Measurements from ENCODE around the gene XPNPEP1. TPM values are rescaled to one million over a fixed set of nuclear protein-coding genes. Genes with fewer than 3 reads are reported as not detected.

Gene XPNPEP1
- total RNA-seq, 4 donors from 2014 or later, result 52.8 to 101 (median 77.6) TPM

- ATAC-seq (ENCODE audit: low FRiP score), result no peak
- no peak for DNase-seq (ENCODE audit: low spot score)
- no peak for TF ChIP-seq CTCF (IDR thresholded peaks at IDR 0.05)
Observed at GRCh38 chr10:109966961-109967738, 43.8 kb upstream of the XPNPEP1 start.

- no peak for DNase-seq (ENCODE audit: low spot score)
- no peak for TF ChIP-seq CTCF (IDR thresholded peaks at IDR 0.05)
- ATAC-seq (ENCODE audit: low FRiP score), result no peak
Observed at GRCh38 chr10:109964318-109964717, 41.0 kb upstream of the XPNPEP1 start.

- ATAC-seq (ENCODE audit: low FRiP score) (no peak), DNase-seq (ENCODE audit: low spot score) (no peak)
Observed at GRCh38 chr10:109963439-109963838, 40.1 kb upstream of the XPNPEP1 start.

GRCh38 chr10:109962247-109962646 is 38.9 kb upstream of the XPNPEP1 start:
- ATAC-seq (ENCODE audit: low FRiP score) (no peak), DNase-seq (ENCODE audit: low spot score) (no peak)
- TF ChIP-seq CTCF (IDR thresholded peaks at IDR 0.05), result no peak

More at GRCh38 chr10:109963439-109963838, 40.1 kb upstream of the XPNPEP1 start:
- no peak for TF ChIP-seq CTCF (IDR thresholded peaks at IDR 0.05)

GRCh38 chr10:109961174-109962001 is 38.1 kb upstream of the XPNPEP1 start:
- ATAC-seq (ENCODE audit: low FRiP score), result no peak
- no peak for TF ChIP-seq CTCF (IDR thresholded peaks at IDR 0.05)

GRCh38 chr10:109960682-109961081 is 37.4 kb upstream of the XPNPEP1 start:
- DNase-seq (ENCODE audit: low spot score), result no peak
- ATAC-seq (ENCODE audit: low FRiP score), result no peak
- no peak for TF ChIP-seq CTCF (IDR thresholded peaks at IDR 0.05)

More at GRCh38 chr10:109961174-109962001, 38.1 kb upstream of the XPNPEP1 start:
- DNase-seq (ENCODE audit: low spot score), result no peak
